Upper lobe of left lung (tissue), 6 donors: ENCODE measurements around the gene DTX1. TPM values are rescaled to one million over a fixed set of nuclear protein-coding genes. Genes with fewer than 3 reads are reported as not detected.
A peak's percentile ranks its signal among the peaks of the same experiment; 100 is the strongest.

ENCODE experiments used
- ATAC-seq, 2 donors: fragments of 200-7000 bp; cut with Tn5 transposase; one replicate each; pipeline ENCODE4 v1.9.1; 2022; ENCODE audit warnings: mild to moderate bottlenecking in 2 of 2, moderate library complexity in 2 of 2; ENCODE audit not compliant: low FRiP score in 2 of 2
- DNase-seq, 2 donors: peaks; one replicate each; pipeline ENCODE4 v3.0.0-alpha.2; 2019 to 2020
- H3K27ac ChIP-seq, 4 donors: fragments of 200-600 bp; sonication (generic); one replicate each; pipeline ENCODE4 v1.5.1; 2016 to 2019
- H3K27me3 ChIP-seq, 4 donors: fragments of 200-600 bp; sonication (generic); one replicate each; pipeline ENCODE4 v1.5.1; 2017 to 2019
- H3K36me3 ChIP-seq, 4 donors: fragments of 200-600 bp; sonication (generic); one replicate each; pipeline ENCODE4 v1.5.1; 2016 to 2019
- H3K4me1 ChIP-seq, 4 donors: fragments of 200-600 bp; sonication (generic); one replicate each; pipeline ENCODE4 v1.5.1; 2018 to 2019
- H3K4me3 ChIP-seq, 4 donors: fragments of 200-600 bp; sonication (generic); one replicate each; pipeline ENCODE4 v1.5.1; 2017 to 2019; ENCODE audit warnings: mild to moderate bottlenecking in 2 of 4, moderate library complexity in 1 of 4
- H3K9me3 ChIP-seq, 4 donors: fragments of 200-600 bp; sonication (generic); one replicate each; pipeline ENCODE4 v1.5.1; 2018 to 2019
- CTCF ChIP-seq, 6 experiments: fragments of 450-650 bp in 4 of 6; fragments of 200-600 bp in 2 of 6; sonication (generic) in 2 of 6; IDR thresholded peaks; one replicate each; pipeline ENCODE4 v1.5.1; 2016 to 2019; ENCODE audit warnings: antibody characterized with exemption in 6 of 6
- EP300 ChIP-seq, 4 donors: sonication (generic); formaldehyde crosslinking; IDR thresholded peaks; one replicate each; pipeline ENCODE4 v1.5.1; 2017; ENCODE audit warnings: antibody characterized with exemption in 4 of 4, control low read depth in 2 of 4
- POLR2A ChIP-seq, 4 donors: fragments of 450-650 bp; IDR thresholded peaks; one replicate each; pipeline ENCODE4 v1.5.1; 2016 to 2017; ENCODE audit warnings: antibody characterized with exemption in 4 of 4, mild to moderate bottlenecking in 2 of 4
- POLR2AphosphoS5 ChIP-seq, 2 donors: sonication (generic); formaldehyde crosslinking; IDR thresholded peaks; one replicate each; pipeline ENCODE4 v1.5.1; 2017; ENCODE audit warnings: antibody characterized with exemption in 2 of 2
- WGBS, 2 donors: methylation state at CpG; one replicate each; pipeline ENCODE4 v1.1.5; 2017 to 2018; 5-methylcytosine and 5-hydroxymethylcytosine counted together
- total RNA-seq, 6 donors: library from RNA; depleted of rRNA in 4 of 6; stranded (reverse); fragments of >200 nt in 4 of 6; gene quantifications; one replicate each; pipeline versions ENCODE4 v1.1.0 to v1.2.1, GENCODE V29; 2016 to 2021
- donor health status: DM: no; HTN: no; CAD: no; lungs with moderate emphysema.
- donor health status: DM: no; HTN: yes; CAD: no; lungs with severe emphysema.

DTX1 gene
- total RNA-seq, 6 donors from 2014 or later: under 0.01 to 7.0 (median 3.6) TPM

- H3K27me3 ChIP-seq: no peaks in the 10 kb centered on the region
Observed at GRCh38 chr12:113129664-113130456, 73.3 kb downstream of the DTX1 start.

GRCh38 chr12:113130457-113131135, 74.1 kb downstream of the DTX1 start:
- no peaks in the 10 kb centered on the region for H3K36me3 ChIP-seq
- TF ChIP-seq EP300 (IDR thresholded peaks at IDR 0.05): no peak
- no peak for TF ChIP-seq CTCF (IDR thresholded peaks at IDR 0.05)
- TF ChIP-seq POLR2A (IDR thresholded peaks at IDR 0.05): no peak
- no peak for TF ChIP-seq POLR2AphosphoS5 (IDR thresholded peaks at IDR 0.05)
- 13 to 40% methylated on average over 1 to 12 of the region's 18 CpGs for WGBS, 2 donors
- peaks cover 0 to 6% (median 4%) of the 10 kb centered on the region in 4 donors for H3K4me1 ChIP-seq
- H3K9me3 ChIP-seq: no peaks in the 10 kb centered on the region
- H3K27me3 ChIP-seq: peaks cover 0 to 5% (median 0%) of the 10 kb centered on the region in 4 donors
- no peak overlapping the region for H3K27ac ChIP-seq
- DNase-seq: no peak
- peak in 1 of 2 donors; percentile 12 for ATAC-seq
- no peak overlapping the region for H3K4me3 ChIP-seq

More at GRCh38 chr12:113129664-113130456, 73.3 kb downstream of the DTX1 start:
- 70 to 85% methylated on average over 7 to 14 of the region's 17 CpGs for WGBS, 2 donors
- H3K9me3 ChIP-seq: no peaks in the 10 kb centered on the region
- TF ChIP-seq CTCF (IDR thresholded peaks at IDR 0.05) (no peak), POLR2AphosphoS5 (IDR thresholded peaks at IDR 0.05) (no peak), POLR2A (IDR thresholded peaks at IDR 0.05) (no peak), EP300 (IDR thresholded peaks at IDR 0.05) (no peak)
- no peak overlapping the region for H3K4me3 ChIP-seq
- H3K36me3 ChIP-seq: no peaks in the 10 kb centered on the region
- H3K27ac ChIP-seq: no peak overlapping the region
- H3K4me1 ChIP-seq: no peaks in the 10 kb centered on the region
- DNase-seq (peak in 1 of 2 donors; percentile 58), ATAC-seq (peak in 1 of 2 donors; percentile 3)

- no peak overlapping the region for H3K27ac ChIP-seq
- no peak for TF ChIP-seq EP300 (IDR thresholded peaks at IDR 0.05)
- H3K9me3 ChIP-seq: no peaks in the 10 kb centered on the region
- H3K4me1 ChIP-seq: peaks cover 0 to 14% (median 11%) of the 10 kb centered on the region in 4 donors
- DNase-seq (no peak), ATAC-seq (no peak)
- H3K27me3 ChIP-seq: peaks cover 0 to 10% (median 0%) of the 10 kb centered on the region in 4 donors
- no peak overlapping the region for H3K4me3 ChIP-seq
- 30 to 78% methylated on average over 1 of the region's 1 CpG for WGBS, 2 donors
- no peaks in the 10 kb centered on the region for H3K36me3 ChIP-seq
Observed at GRCh38 chr12:113131556-113131955, 75.0 kb downstream of the DTX1 start.

- Histone ChIP-seq H3K4me1 (peaks cover 0 to 14% (median 11%) of the 10 kb centered on the region in 4 donors), H3K27ac (no peak overlapping the region), H3K9me3 (no peaks in the 10 kb centered on the region), H3K27me3 (peaks cover 0 to 10% (median 0%) of the 10 kb centered on the region in 4 donors), H3K4me3 (no peak overlapping the region), H3K36me3 (no peaks in the 10 kb centered on the region)
- DNase-seq (no peak), ATAC-seq (no peak)
- WGBS, 2 donors: 78% methylated on average over 4 to 5 of the region's 6 CpGs
- TF ChIP-seq POLR2A (IDR thresholded peaks at IDR 0.05): no peak
- no peak for TF ChIP-seq EP300 (IDR thresholded peaks at IDR 0.05)
- no peak for TF ChIP-seq CTCF (IDR thresholded peaks at IDR 0.05)
- TF ChIP-seq POLR2AphosphoS5 (IDR thresholded peaks at IDR 0.05): no peak
Observed at GRCh38 chr12:113133036-113133435, 76.5 kb downstream of the DTX1 start.

GRCh38 chr12:113133666-113134065, 77.1 kb downstream of the DTX1 start:
- peaks cover 0 to 10% (median 0%) of the 10 kb centered on the region in 4 donors for H3K27me3 ChIP-seq
- no peaks in the 10 kb centered on the region for H3K36me3 ChIP-seq
- no peak overlapping the region for H3K4me3 ChIP-seq
- peaks cover 0 to 14% (median 11%) of the 10 kb centered on the region in 4 donors for H3K4me1 ChIP-seq
- H3K27ac ChIP-seq: no peak overlapping the region
- DNase-seq (no peak), ATAC-seq (no peak)
- WGBS, 2 donors: 51 to 76% methylated on average over 2 to 3 of the region's 3 CpGs
- TF ChIP-seq EP300 (IDR thresholded peaks at IDR 0.05): no peak
- TF ChIP-seq POLR2A (IDR thresholded peaks at IDR 0.05): no peak
- TF ChIP-seq CTCF (IDR thresholded peaks at IDR 0.05): no peak
- TF ChIP-seq POLR2AphosphoS5 (IDR thresholded peaks at IDR 0.05): no peak
- no peaks in the 10 kb centered on the region for H3K9me3 ChIP-seq
